HT-29 (cell line): Measurements from ENCODE around the gene SPATA1. TPM values are rescaled to one million over a fixed set of nuclear protein-coding genes. Genes with fewer than 3 reads are reported as not detected.
"Not testable (repeated sequence)": the region's sequence is repeated elsewhere in the genome, so short reads cannot be mapped to it uniquely, and the experiment has no call there.

Experiments
- DNase-seq: peaks from one replicate; pipeline ENCODE4 v3.0.0-alpha.2; 2015; ENCODE audit warnings: low spot score
- total RNA-seq: library from RNA; depleted of rRNA; stranded (reverse); fragments of >200 nt; shearing (Covaris generic); gene quantifications from 2 replicates; pipeline ENCODE4 v1.2.3, GENCODE V29; 2014; rRNA removed

The SPATA1 gene
- total RNA-seq, 1 experiment from 2014 or later, result 1.3 TPM

GRCh38 chr1:84594959-84595358 lies 88.8 kb downstream of the SPATA1 start:
- DNase-seq, result not testable (repeated sequence)

- DNase-seq, result no peak
Observed at GRCh38 chr1:84597011-84597410, 90.8 kb downstream of the SPATA1 start.

GRCh38 chr1:84598418-84598817 lies 92.2 kb downstream of the SPATA1 start:
- no peak for DNase-seq

- DNase-seq, result no peak
Observed at GRCh38 chr1:84598846-84599741, 92.9 kb downstream of the SPATA1 start.

- DNase-seq, result no peak
Observed at GRCh38 chr1:84600796-84601195, 94.6 kb downstream of the SPATA1 start.

- peak; percentile 8 for DNase-seq
Observed at GRCh38 chr1:84603223-84603622, 97.0 kb downstream of the SPATA1 start.

GRCh38 chr1:84603941-84604830 lies 98.0 kb downstream of the SPATA1 start:
- peak; percentile 96 for DNase-seq

- DNase-seq, result no peak
Observed at GRCh38 chr1:84605157-84605556, 99.0 kb downstream of the SPATA1 start.

GRCh38 chr1:84606977-84607376 lies 100.8 kb downstream of the SPATA1 start:
- DNase-seq, result no peak

GRCh38 chr1:84611091-84611490 lies 104.9 kb downstream of the SPATA1 start:
- no peak for DNase-seq

- no peak for DNase-seq
Observed at GRCh38 chr1:84611796-84612195, 105.6 kb downstream of the SPATA1 start.

GRCh38 chr1:84613026-84613425 lies 106.8 kb downstream of the SPATA1 start:
- DNase-seq, result no peak

- no peak for DNase-seq
Observed at GRCh38 chr1:84613887-84614286, 107.7 kb downstream of the SPATA1 start.

GRCh38 chr1:84615790-84616189 lies 109.6 kb downstream of the SPATA1 start:
- DNase-seq, result no peak

Other genes with a start within 250 kb of the SPATA1 start
- 0.43 and 0.60 TPM in 2 replicates for gene SAMD13, start 204.7 kb upstream of the SPATA1 start, total RNA-seq
- not detected in 2 replicates for gene DNASE2B, start 107.9 kb upstream of the SPATA1 start, total RNA-seq
- gene RPF1, start 27.1 kb upstream of the SPATA1 start, total RNA-seq, result 38.0 and 42.6 TPM in 2 replicates
- gene GNG5, start 195 bp downstream of the SPATA1 start, total RNA-seq, result 28.8 and 32.7 TPM in 2 replicates
- gene CTBS, start 68.1 kb downstream of the SPATA1 start, total RNA-seq, result 1.8 and 2.8 TPM in 2 replicates
- 4.4 and 6.1 TPM in 2 replicates for gene SSX2IP, start 184.1 kb downstream of the SPATA1 start, total RNA-seq